ENCODE data around the gene UBL4B.

DNA sequence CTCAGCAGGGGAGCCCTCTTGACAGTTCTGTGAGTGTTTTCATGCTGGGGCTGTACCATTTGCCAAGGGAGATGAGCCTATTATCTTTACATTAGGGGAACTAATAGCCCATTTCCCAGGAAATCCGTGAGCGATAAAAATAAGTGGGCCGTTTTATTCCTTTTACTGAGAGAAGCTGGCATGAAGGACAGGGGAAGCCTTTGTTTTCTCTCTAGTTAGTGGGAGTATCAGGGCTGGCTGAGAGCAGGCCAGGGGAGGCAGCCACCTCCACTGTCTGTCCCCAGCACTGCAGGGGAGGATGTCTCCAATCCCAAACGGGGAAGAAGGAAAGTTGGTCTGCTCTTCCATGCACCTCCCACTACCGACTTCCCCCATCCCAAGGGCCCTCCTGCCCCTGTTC lies 2.5 kb downstream of the UBL4B start:
- TF ChIP-seq, protein P1, sequence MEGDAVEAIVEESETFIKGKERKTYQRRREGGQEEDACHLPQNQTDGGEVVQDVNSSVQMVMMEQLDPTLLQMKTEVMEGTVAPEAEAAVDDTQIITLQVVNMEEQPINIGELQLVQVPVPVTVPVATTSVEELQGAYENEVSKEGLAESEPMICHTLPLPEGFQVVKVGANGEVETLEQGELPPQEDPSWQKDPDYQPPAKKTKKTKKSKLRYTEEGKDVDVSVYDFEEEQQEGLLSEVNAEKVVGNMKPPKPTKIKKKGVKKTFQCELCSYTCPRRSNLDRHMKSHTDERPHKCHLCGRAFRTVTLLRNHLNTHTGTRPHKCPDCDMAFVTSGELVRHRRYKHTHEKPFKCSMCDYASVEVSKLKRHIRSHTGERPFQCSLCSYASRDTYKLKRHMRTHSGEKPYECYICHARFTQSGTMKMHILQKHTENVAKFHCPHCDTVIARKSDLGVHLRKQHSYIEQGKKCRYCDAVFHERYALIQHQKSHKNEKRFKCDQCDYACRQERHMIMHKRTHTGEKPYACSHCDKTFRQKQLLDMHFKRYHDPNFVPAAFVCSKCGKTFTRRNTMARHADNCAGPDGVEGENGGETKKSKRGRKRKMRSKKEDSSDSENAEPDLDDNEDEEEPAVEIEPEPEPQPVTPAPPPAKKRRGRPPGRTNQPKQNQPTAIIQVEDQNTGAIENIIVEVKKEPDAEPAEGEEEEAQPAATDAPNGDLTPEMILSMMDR (optimal IDR thresholded peaks at IDR 0.05 in 1 of 3, IDR thresholded peaks at IDR 0.05 in 1 of 3, conservative IDR thresholded peaks at IDR 0.05 in 1 of 3; ENCODE audit: extremely low read depth in 1 of 3, insufficient read depth in 2 of 3, low read length in 3 of 3), result no peak
- no peak for TF ChIP-seq EZH2 (IDR thresholded peaks at IDR 0.05; ENCODE audit: low read length)

All from keratinocyte (primary cell).